ENCODE measurements around the gene PRRG3.

DNA sequence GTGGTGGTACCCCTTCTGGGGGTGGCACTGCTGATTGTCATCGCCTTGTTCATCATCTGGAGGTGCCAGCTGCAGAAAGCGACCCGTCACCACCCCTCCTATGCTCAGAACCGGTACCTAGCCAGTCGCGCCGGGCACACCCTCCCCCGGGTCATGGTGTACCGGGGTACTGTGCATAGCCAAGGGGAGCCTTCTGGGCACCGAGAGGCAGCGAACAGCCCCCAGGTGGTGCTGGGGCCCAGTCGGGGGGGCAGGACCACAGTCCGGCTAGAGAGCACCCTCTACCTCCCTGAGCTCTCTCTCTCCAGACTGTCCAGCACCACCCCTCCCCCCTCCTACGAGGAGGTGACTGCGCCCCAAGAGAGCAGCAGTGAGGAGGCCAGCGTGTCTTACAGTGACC, 5.3 kb downstream of the PRRG3 start:
- no peak for TF ChIP-seq CTCF (IDR thresholded peaks at IDR 0.05)
- TF ChIP-seq MXD4 (CRISPR knock-in tag; IDR thresholded peaks at IDR 0.05; ENCODE audit: borderline replicate concordance): no peak
- TF ChIP-seq ARID4B (CRISPR knock-in tag; IDR thresholded peaks at IDR 0.05; ENCODE audit: borderline replicate concordance): no peak
- TF ChIP-seq USF2 (CRISPR knock-in tag; IDR thresholded peaks at IDR 0.05): no peak
- TF ChIP-seq, protein P1, sequence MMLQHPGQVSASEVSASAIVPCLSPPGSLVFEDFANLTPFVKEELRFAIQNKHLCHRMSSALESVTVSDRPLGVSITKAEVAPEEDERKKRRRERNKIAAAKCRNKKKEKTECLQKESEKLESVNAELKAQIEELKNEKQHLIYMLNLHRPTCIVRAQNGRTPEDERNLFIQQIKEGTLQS (CRISPR knock-in tag; conservative IDR thresholded peaks at IDR 0.05): no peak
- no peak for TF ChIP-seq NR2C2 (CRISPR knock-in tag; IDR thresholded peaks at IDR 0.05)
- TF ChIP-seq, protein P2, sequence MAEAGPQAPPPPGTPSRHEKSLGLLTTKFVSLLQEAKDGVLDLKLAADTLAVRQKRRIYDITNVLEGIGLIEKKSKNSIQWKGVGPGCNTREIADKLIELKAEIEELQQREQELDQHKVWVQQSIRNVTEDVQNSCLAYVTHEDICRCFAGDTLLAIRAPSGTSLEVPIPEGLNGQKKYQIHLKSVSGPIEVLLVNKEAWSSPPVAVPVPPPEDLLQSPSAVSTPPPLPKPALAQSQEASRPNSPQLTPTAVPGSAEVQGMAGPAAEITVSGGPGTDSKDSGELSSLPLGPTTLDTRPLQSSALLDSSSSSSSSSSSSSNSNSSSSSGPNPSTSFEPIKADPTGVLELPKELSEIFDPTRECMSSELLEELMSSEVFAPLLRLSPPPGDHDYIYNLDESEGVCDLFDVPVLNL (CRISPR knock-in tag; IDR thresholded peaks at IDR 0.05; ENCODE audit: borderline replicate concordance, low read depth): no peak
- no peak for TF ChIP-seq TEAD4 (CRISPR knock-in tag; IDR thresholded peaks at IDR 0.05)
- TF ChIP-seq FOXP4 (CRISPR knock-in tag; IDR thresholded peaks at IDR 0.05): no peak
- TF ChIP-seq, protein P3, sequence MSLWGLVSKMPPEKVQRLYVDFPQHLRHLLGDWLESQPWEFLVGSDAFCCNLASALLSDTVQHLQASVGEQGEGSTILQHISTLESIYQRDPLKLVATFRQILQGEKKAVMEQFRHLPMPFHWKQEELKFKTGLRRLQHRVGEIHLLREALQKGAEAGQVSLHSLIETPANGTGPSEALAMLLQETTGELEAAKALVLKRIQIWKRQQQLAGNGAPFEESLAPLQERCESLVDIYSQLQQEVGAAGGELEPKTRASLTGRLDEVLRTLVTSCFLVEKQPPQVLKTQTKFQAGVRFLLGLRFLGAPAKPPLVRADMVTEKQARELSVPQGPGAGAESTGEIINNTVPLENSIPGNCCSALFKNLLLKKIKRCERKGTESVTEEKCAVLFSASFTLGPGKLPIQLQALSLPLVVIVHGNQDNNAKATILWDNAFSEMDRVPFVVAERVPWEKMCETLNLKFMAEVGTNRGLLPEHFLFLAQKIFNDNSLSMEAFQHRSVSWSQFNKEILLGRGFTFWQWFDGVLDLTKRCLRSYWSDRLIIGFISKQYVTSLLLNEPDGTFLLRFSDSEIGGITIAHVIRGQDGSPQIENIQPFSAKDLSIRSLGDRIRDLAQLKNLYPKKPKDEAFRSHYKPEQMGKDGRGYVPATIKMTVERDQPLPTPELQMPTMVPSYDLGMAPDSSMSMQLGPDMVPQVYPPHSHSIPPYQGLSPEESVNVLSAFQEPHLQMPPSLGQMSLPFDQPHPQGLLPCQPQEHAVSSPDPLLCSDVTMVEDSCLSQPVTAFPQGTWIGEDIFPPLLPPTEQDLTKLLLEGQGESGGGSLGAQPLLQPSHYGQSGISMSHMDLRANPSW (CRISPR knock-in tag; conservative IDR thresholded peaks at IDR 0.05; ENCODE audit: low read depth): no peak
- TF ChIP-seq CREB1 (CRISPR knock-in tag; IDR thresholded peaks at IDR 0.05): no peak

All from WTC11 (cell line).